GM12878 (cell line): ENCODE data around the gene SRRM3. TPM values are rescaled to one million over a fixed set of nuclear protein-coding genes. Genes with fewer than 3 reads are reported as not detected.

ENCODE experiments used
- ASH2L ChIP-seq: fragments of 300-600, 200-600 bp; sonication (generic); IDR thresholded peaks from 2 replicates; pipeline ENCODE4 v1.6.1; 2017; ENCODE audit warnings: low read depth, mild to moderate bottlenecking, borderline replicate concordance
- BCL11A ChIP-seq: IDR thresholded peaks from 2 replicates; pipeline ENCODE4 v1.6.1; 2011; ENCODE audit warnings: low read depth, low read length
- BHLHE40 ChIP-seq, 2 experiments: fragments of 450-650 bp in 1 of 2; IDR thresholded peaks; 2 replicates each; pipeline ENCODE4 v1.6.1; 2011 to 2017; ENCODE audit warnings: low read depth in 2 of 2, borderline replicate concordance in 1 of 2, improper control_type of control experiment in 1 of 2, low read length in 1 of 2, mild to moderate bottlenecking in 1 of 2
- CREM ChIP-seq: IDR thresholded peaks from 2 replicates; pipeline ENCODE4 v1.6.1; 2014; ENCODE audit warnings: antibody characterized with exemption, low read depth
- DPF2 ChIP-seq: fragments of 450-650 bp; IDR thresholded peaks from 2 replicates; pipeline ENCODE4 v1.6.1; 2017; ENCODE audit warnings: mild to moderate bottlenecking
- ETV6 ChIP-seq, 2 experiments: fragments of 450-650 bp in 1 of 2; IDR thresholded peaks in 1 of 2; conservative IDR thresholded peaks in 1 of 2; 2 replicates each; pipeline ENCODE4 v1.6.1; 2014; ENCODE audit warnings: antibody characterized with exemption in 1 of 2, borderline replicate concordance in 1 of 2, low read depth in 1 of 2, mild to moderate bottlenecking in 1 of 2, moderate library complexity in 1 of 2
- HDGF ChIP-seq: fragments of 450-650 bp; IDR thresholded peaks from 2 replicates; pipeline ENCODE4 v1.6.1; 2016; ENCODE audit warnings: antibody characterized with exemption
- HSF1 ChIP-seq: fragments of 150-350 bp; IDR thresholded peaks from 2 replicates; pipeline ENCODE4 v1.6.1; 2014; ENCODE audit warnings: mild to moderate bottlenecking, low read depth, low read length
- IKZF2 ChIP-seq, 2 experiments: fragments of 450-650 bp; IDR thresholded peaks; 2 replicates each; pipeline ENCODE4 v1.6.1; 2017; ENCODE audit warnings: mild to moderate bottlenecking in 2 of 2, moderate library complexity in 2 of 2
- KLF5 ChIP-seq: fragments of 450-650 bp; IDR thresholded peaks from 2 replicates; pipeline ENCODE4 v1.6.1; 2014; ENCODE audit warnings: mild to moderate bottlenecking; ENCODE audit not compliant: partially characterized antibody
- MEF2A ChIP-seq: IDR thresholded peaks from 2 replicates; pipeline ENCODE4 v1.6.1; 2011; ENCODE audit warnings: low read depth, mild to moderate bottlenecking, low read length, moderate library complexity; ENCODE audit not compliant: insufficient read depth
- PML ChIP-seq: IDR thresholded peaks from 2 replicates; pipeline ENCODE4 v1.6.1; 2012; ENCODE audit warnings: low read length, inconsistent platforms
- RCOR1 ChIP-seq: conservative IDR thresholded peaks from 2 replicates; pipeline ENCODE4 v1.6.1; 2012; ENCODE audit warnings: low read depth, low read length, improper control_type of control experiment
- SMC3 ChIP-seq: IDR thresholded peaks from 2 replicates; pipeline ENCODE4 v1.6.1; 2011; ENCODE audit warnings: low read length, improper control_type of control experiment, borderline replicate concordance
- SP1 ChIP-seq: IDR thresholded peaks from one replicate; pipeline ENCODE4 v1.6.1; 2011; ENCODE audit warnings: low read depth, low read length
- SUZ12 ChIP-seq: fragments of 200-600 bp; sonication (generic); IDR thresholded peaks from one replicate; pipeline ENCODE4 v1.6.1; 2018; ENCODE audit warnings: antibody characterized with exemption, mild to moderate bottlenecking; ENCODE audit not compliant: unreplicated experiment
- WRNIP1 ChIP-seq: IDR thresholded peaks from 2 replicates; pipeline ENCODE4 v1.6.1; 2011; ENCODE audit warnings: low read depth, low read length, improper control_type of control experiment, borderline replicate concordance
- YBX1 ChIP-seq: fragments of 450-650 bp; IDR thresholded peaks from 2 replicates; pipeline ENCODE4 v1.6.1; 2016; ENCODE audit warnings: antibody characterized with exemption
- polyA plus RNA-seq, 11 experiments: library from polyadenylated mRNA; depleted of rRNA in 4 of 11; unstranded in 6 of 11; stranded (reverse) in 5 of 11; fragments of >200 nt; fragmentation: Nextera tagmentation in 4 of 11; fragmentation: Illumina TruSeq in 1 of 11; extraction: Ambion mirVana in 4 of 11; extraction: Trizol in 1 of 11; gene quantifications; 1 replicate in 1 of 11; 2 replicates in 10 of 11; pipeline versions ENCODE4 v1.2.1 to v1.2.3, GENCODE V29; 2011 to 2016; ENCODE audit warnings: inconsistent platforms in 2 of 11, missing spikeins in 2 of 11, low read depth in 1 of 11
- total RNA-seq, 4 experiments: library from RNA; depleted of rRNA in 3 of 4; stranded (reverse); fragments of >200 nt in 3 of 4; fragmentation: Illumina TruSeq in 1 of 4; extraction: Trizol in 1 of 4; gene quantifications; 2 replicates each; pipeline versions ENCODE4 v1.2.1 to v1.2.3, GENCODE V29; 2013 to 2021
- TF ChIP-seq, protein P1 (sequence below): fragments of 450-650 bp; IDR thresholded peaks from 2 replicates; pipeline ENCODE4 v1.6.1; 2016; ENCODE audit warnings: mild to moderate bottlenecking, moderate library complexity, borderline replicate concordance
- TF ChIP-seq, protein P2 (sequence below): fragments of 450-650 bp; IDR thresholded peaks from 2 replicates; pipeline ENCODE4 v1.6.1; 2016; ENCODE audit warnings: mild to moderate bottlenecking

The SRRM3 gene
- total and polyA plus RNA-seq, 10 of the 15 experiments (the other 5 are each of a cell fraction or from before 2014, with no cell fraction given), result 0.03 to 0.15 (median 0.05) TPM; not detected in 6

DNA sequence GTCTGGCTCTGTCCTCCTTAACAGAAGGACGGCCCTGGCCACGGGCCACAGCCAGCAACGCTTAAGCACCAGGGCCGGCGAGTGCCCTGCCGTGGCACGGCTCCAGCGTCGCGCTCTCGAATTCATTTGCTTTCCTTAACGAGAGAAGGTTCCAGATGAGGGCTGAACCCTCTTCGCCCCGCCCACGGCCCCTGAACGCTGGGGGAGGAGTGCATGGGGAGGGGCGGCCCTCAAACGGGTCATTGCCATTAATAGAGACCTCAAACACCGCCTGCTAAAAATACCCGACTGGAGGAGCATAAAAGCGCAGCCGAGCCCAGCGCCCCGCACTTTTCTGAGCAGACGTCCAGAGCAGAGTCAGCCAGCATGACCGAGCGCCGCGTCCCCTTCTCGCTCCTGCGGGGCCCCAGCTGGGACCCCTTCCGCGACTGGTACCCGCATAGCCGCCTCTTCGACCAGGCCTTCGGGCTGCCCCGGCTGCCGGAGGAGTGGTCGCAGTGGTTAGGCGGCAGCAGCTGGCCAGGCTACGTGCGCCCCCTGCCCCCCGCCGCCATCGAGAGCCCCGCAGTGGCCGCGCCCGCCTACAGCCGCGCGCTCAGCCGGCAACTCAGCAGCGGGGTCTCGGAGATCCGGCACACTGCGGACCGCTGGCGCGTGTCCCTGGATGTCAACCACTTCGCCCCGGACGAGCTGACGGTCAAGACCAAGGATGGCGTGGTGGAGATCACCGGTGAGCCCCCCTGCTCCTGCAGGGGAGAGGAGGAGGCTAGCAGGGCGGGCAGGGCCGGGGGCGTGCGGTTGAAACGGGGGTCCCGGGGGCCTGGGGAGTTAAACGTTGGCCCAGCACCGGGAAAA, 100.9 kb downstream of the SRRM3 start, which contains the start of gene HSPB1 (continued):
- TF ChIP-seq KLF5 (no peak), CREM (peak; percentile 25; the same call in 1 of the 2 replicates), ETV6 (conservative IDR thresholded peaks at IDR 0.05 in 1 of 2, IDR thresholded peaks at IDR 0.05 in 1 of 2; ENCODE audit: borderline replicate concordance in 1 of 2, low read depth in 1 of 2) (no peak), WRNIP1 (no peak), BCL11A (no peak), BHLHE40 (IDR thresholded peaks at IDR 0.05; ENCODE audit: borderline replicate concordance in 1 of 2, low read depth in 2 of 2, low read length in 1 of 2) (peak in 1 of 2 experiments; percentile 25; a peak in 1 of 4 replicates), PML (peak; percentile 92; the same call in 1 of the 2 replicates), HDGF (no peak), SMC3 (no peak; the same call in 1 of the 2 replicates), MEF2A (peak; percentile 92), YBX1 (no peak), ASH2L (no peak), SUZ12 (no peak), HSF1 (peak; percentile 97), DPF2 (peak; percentile 85), IKZF2 (IDR thresholded peaks at IDR 0.05) (peak in 1 of 2 experiments; percentile 3; a peak in 1 of 4 replicates), RCOR1 (no peak), SP1 (peak; percentile 40)
- TF ChIP-seq, protein P1, sequence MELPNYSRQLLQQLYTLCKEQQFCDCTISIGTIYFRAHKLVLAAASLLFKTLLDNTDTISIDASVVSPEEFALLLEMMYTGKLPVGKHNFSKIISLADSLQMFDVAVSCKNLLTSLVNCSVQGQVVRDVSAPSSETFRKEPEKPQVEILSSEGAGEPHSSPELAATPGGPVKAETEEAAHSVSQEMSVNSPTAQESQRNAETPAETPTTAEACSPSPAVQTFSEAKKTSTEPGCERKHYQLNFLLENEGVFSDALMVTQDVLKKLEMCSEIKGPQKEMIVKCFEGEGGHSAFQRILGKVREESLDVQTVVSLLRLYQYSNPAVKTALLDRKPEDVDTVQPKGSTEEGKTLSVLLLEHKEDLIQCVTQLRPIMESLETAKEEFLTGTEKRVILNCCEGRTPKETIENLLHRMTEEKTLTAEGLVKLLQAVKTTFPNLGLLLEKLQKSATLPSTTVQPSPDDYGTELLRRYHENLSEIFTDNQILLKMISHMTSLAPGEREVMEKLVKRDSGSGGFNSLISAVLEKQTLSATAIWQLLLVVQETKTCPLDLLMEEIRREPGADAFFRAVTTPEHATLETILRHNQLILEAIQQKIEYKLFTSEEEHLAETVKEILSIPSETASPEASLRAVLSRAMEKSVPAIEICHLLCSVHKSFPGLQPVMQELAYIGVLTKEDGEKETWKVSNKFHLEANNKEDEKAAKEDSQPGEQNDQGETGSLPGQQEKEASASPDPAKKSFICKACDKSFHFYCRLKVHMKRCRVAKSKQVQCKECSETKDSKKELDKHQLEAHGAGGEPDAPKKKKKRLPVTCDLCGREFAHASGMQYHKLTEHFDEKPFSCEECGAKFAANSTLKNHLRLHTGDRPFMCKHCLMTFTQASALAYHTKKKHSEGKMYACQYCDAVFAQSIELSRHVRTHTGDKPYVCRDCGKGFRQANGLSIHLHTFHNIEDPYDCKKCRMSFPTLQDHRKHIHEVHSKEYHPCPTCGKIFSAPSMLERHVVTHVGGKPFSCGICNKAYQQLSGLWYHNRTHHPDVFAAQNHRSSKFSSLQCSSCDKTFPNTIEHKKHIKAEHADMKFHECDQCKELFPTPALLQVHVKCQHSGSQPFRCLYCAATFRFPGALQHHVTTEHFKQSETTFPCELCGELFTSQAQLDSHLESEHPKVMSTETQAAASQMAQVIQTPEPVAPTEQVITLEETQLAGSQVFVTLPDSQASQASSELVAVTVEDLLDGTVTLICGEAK, result no peak
- TF ChIP-seq, protein P2, sequence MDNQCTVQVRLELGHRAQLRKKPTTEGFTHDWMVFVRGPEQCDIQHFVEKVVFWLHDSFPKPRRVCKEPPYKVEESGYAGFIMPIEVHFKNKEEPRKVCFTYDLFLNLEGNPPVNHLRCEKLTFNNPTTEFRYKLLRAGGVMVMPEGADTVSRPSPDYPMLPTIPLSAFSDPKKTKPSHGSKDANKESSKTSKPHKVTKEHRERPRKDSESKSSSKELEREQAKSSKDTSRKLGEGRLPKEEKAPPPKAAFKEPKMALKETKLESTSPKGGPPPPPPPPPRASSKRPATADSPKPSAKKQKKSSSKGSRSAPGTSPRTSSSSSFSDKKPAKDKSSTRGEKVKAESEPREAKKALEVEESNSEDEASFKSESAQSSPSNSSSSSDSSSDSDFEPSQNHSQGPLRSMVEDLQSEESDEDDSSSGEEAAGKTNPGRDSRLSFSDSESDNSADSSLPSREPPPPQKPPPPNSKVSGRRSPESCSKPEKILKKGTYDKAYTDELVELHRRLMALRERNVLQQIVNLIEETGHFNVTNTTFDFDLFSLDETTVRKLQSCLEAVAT, result no peak
